K562 (cell line): ENCODE measurements around the gene NTM. TPM values are rescaled to one million over a fixed set of nuclear protein-coding genes. Genes with fewer than 3 reads are reported as not detected.

Source experiments
- ATAC-seq: fragments of 200-7000 bp; cut with Tn5 transposase; 3 replicates; pipeline ENCODE4 v1.9.1; 2020; ENCODE audit warnings: moderate library complexity
- BruUV-seq: library from RNA; stranded (reverse); fragments of 400-500 nt; replicated peaks from 2 replicates; lab custom pipeline; 2021; lab: Mats Ljungman, UMichigan
- CTCF ChIA-PET: fragments of 300-600 bp; formaldehyde crosslinking; extraction: SDS; loops from one replicate; lab custom pipeline; 2021; ENCODE audit warnings: low intra/inter-chr PET ratio; lab: Yijun Ruan, JAX
- POLR2A ChIA-PET: fragments of 300-600, 350-650 bp; sonication (Branson Sonifier 250); formaldehyde crosslinking; extraction: SDS; loops from one replicate; lab custom pipeline; 2021; ENCODE audit warnings: antibody characterized with exemption, inconsistent platforms; lab: Yijun Ruan, JAX
- DNase-seq, 4 experiments: peaks; one replicate each; pipeline versions ENCODE4 v3.0.0 to v3.0.0-alpha.2; 2011 to 2018; ENCODE audit warnings: low spot score in 3 of 4, mixed read lengths in 3 of 4; ENCODE audit errors: extremely low read depth in 1 of 4
- FAIRE-seq: peaks from 2 replicates; lab custom pipeline; 2011; peaks lifted over from hg19 to GRCh38; lab: Jason Lieb, UNC
- H2AFZ ChIP-seq: 2 replicates; pipeline ENCODE4 v1.6.0; 2011; ENCODE audit warnings: low read depth, low read length, control low read depth, inconsistent platforms
- H3K27ac ChIP-seq: fragments of 200-600 bp; 3 replicates; pipeline ENCODE4 v1.8.0; 2011; ENCODE audit warnings: low read depth, mild to moderate bottlenecking, control low read depth, inconsistent platforms, low read length, moderate library complexity, mixed read lengths; ENCODE audit errors: extremely low read depth
- H3K27me3 ChIP-seq, 2 experiments: fragments of 300-600 bp in 1 of 2; 2 replicates in 1 of 2; 3 replicates in 1 of 2; pipeline versions ENCODE4 v1.6.0 to v1.8.0; 2011; ENCODE audit warnings: inconsistent platforms in 2 of 2, low read length in 2 of 2, mild to moderate bottlenecking in 1 of 2, mixed read lengths in 1 of 2, moderate library complexity in 1 of 2; ENCODE audit not compliant: control insufficient read depth in 2 of 2, insufficient read depth in 2 of 2
- H3K36me3 ChIP-seq: fragments of 300-600 bp; 3 replicates; pipeline ENCODE4 v1.8.0; 2011; ENCODE audit warnings: mild to moderate bottlenecking, low read length, inconsistent platforms; ENCODE audit not compliant: control insufficient read depth, insufficient read depth
- H3K4me1 ChIP-seq, 2 experiments: fragments of 200-600 bp in 1 of 2; replicated peaks in 1 of 2; 2 replicates in 1 of 2; 3 replicates in 1 of 2; pipeline versions ENCODE4 v1.5.1 to v1.8.0; 2011; ENCODE audit warnings: inconsistent platforms in 2 of 2, low read length in 2 of 2, mild to moderate bottlenecking in 1 of 2, mixed read lengths in 1 of 2, moderate library complexity in 1 of 2; ENCODE audit not compliant: control insufficient read depth in 2 of 2, insufficient read depth in 2 of 2
- H3K4me2 ChIP-seq: 2 replicates; pipeline ENCODE4 v1.6.1; 2011; ENCODE audit warnings: low read length, control low read depth, inconsistent platforms, mixed read lengths; ENCODE audit not compliant: insufficient read depth
- H3K4me3 ChIP-seq: fragments of 200-600 bp; sonication (generic), shearing (Covaris generic); 2 replicates; pipeline ENCODE4 v1.5.1; 2016; ENCODE audit warnings: control low read depth, inconsistent platforms
- H3K79me2 ChIP-seq: fragments of 200-600 bp; 3 replicates; pipeline ENCODE4 v1.8.0; 2011; ENCODE audit warnings: low read length, inconsistent platforms; ENCODE audit not compliant: control insufficient read depth, insufficient read depth
- H3K9ac ChIP-seq, 2 experiments: 2 replicates each; pipeline versions ENCODE4 v1.6.0 to v1.6.1; 2011; ENCODE audit warnings: low read depth in 2 of 2, low read length in 2 of 2, control low read depth in 1 of 2, inconsistent platforms in 1 of 2, mild to moderate bottlenecking in 1 of 2, mixed read lengths in 1 of 2; ENCODE audit not compliant: insufficient read depth in 1 of 2
- H3K9me1 ChIP-seq: one replicate; pipeline ENCODE4 v1.6.0; 2011; ENCODE audit warnings: inconsistent platforms, mild to moderate bottlenecking, low read length, moderate library complexity; ENCODE audit not compliant: control insufficient read depth, insufficient read depth
- H3K9me3 ChIP-seq: replicated peaks from 2 replicates; pipeline ENCODE4 v1.5.1; 2011; ENCODE audit warnings: low read depth, low read length, inconsistent platforms; ENCODE audit not compliant: control insufficient read depth, insufficient read depth
- H4K20me1 ChIP-seq: replicated peaks from 2 replicates; pipeline ENCODE4 v1.6.1; 2011; ENCODE audit warnings: low read length, inconsistent platforms, mixed read lengths; ENCODE audit not compliant: control insufficient read depth, insufficient read depth
- CXXC5 ChIP-seq: fragments of 250-450 bp; sonication (Bioruptor Pico); IDR thresholded peaks from 2 replicates; pipeline ENCODE4 v1.8.0; 2022; ENCODE audit warnings: inconsistent platforms, mild to moderate bottlenecking, moderate library complexity
- EHMT2 ChIP-seq: fragments of 450-650 bp; IDR thresholded peaks from 2 replicates; pipeline ENCODE4 v1.6.1; 2018; ENCODE audit warnings: antibody characterized with exemption
- IRF2 ChIP-seq: sonication (generic); formaldehyde crosslinking; IDR thresholded peaks from 2 replicates; pipeline ENCODE4 v1.8.1; 2022; ENCODE audit warnings: mild to moderate bottlenecking, missing genetic modification reagents
- KAT8 ChIP-seq: fragments of 450-650 bp; IDR thresholded peaks from 2 replicates; pipeline ENCODE4 v1.6.1; 2016; ENCODE audit warnings: low read depth, mild to moderate bottlenecking
- MCM5 ChIP-seq: fragments of 450-650 bp; IDR thresholded peaks from 2 replicates; pipeline ENCODE4 v1.6.1; 2016; ENCODE audit warnings: low read depth
- PHB2 ChIP-seq: fragments of 450-650 bp; IDR thresholded peaks from 2 replicates; pipeline ENCODE4 v1.6.1; 2017; ENCODE audit warnings: low read depth
- RBBP5 ChIP-seq: fragments of 200-600 bp; sonication (generic); IDR thresholded peaks from 2 replicates; pipeline ENCODE4 v1.6.1; 2012; ENCODE audit warnings: borderline replicate concordance, mild to moderate bottlenecking, low read length, control low read depth, inconsistent platforms; ENCODE audit not compliant: insufficient read depth, poor library complexity, severe bottlenecking
- STAT5A ChIP-seq: IDR thresholded peaks from 2 replicates; pipeline ENCODE4 v1.6.1; 2012; ENCODE audit warnings: low read length, inconsistent platforms, borderline replicate concordance
- TCFL5 ChIP-seq: fragments of 250-450 bp; sonication (Bioruptor Pico); conservative IDR thresholded peaks from 2 replicates; pipeline ENCODE4 v1.6.1; 2021; ENCODE audit warnings: mild to moderate bottlenecking, moderate library complexity, matching md5 sums
- ZNF140 ChIP-seq: fragments of 250-450 bp; sonication (Bioruptor Pico); IDR thresholded peaks from 2 replicates; pipeline ENCODE4 v1.8.0; 2021; ENCODE audit warnings: moderate library complexity, mild to moderate bottlenecking, inconsistent platforms
- ZNF23 ChIP-seq: fragments of 250-450 bp; sonication (Bioruptor Pico); IDR thresholded peaks from 2 replicates; pipeline ENCODE4 v1.4.0; 2020; ENCODE audit warnings: mild to moderate bottlenecking
- ZNF586 ChIP-seq: fragments of 450-650 bp; formaldehyde crosslinking; conservative IDR thresholded peaks from 2 replicates; pipeline ENCODE4 v1.4.0; 2020; ENCODE audit warnings: mild to moderate bottlenecking, moderate library complexity
- ZNF707 ChIP-seq: fragments of 250-450 bp; sonication (Bioruptor Pico); conservative IDR thresholded peaks from 2 replicates; pipeline ENCODE4 v1.8.0; 2022; ENCODE audit warnings: inconsistent platforms, mild to moderate bottlenecking, moderate library complexity
- ZZZ3 ChIP-seq: fragments of 450-650 bp; IDR thresholded peaks from 2 replicates; pipeline ENCODE4 v1.6.1; 2016; ENCODE audit warnings: antibody characterized with exemption, mild to moderate bottlenecking, moderate library complexity
- WGBS: fragments of 100-300 bp; shearing (Covaris generic); methylation state at CpG from one replicate; pipeline ENCODE4 v1.1.6; 2016; ENCODE audit warnings: low coverage, mixed read lengths; ENCODE audit not compliant: insufficient coverage; ENCODE audit errors: missing lambda C conversion rate; 5-methylcytosine and 5-hydroxymethylcytosine counted together
- in situ Hi-C: fragments of 300-500 bp; cut with MboI; formaldehyde crosslinking; loops from 4 replicates; pipeline ENCODE4 v1.15.0; 2018; ENCODE audit warnings: inconsistent platforms, mixed read lengths
- intact Hi-C: fragments of 100-400 bp; cut with micrococcal nuclease; formaldehyde crosslinking; loops from 2 replicates; pipeline ENCODE4 v1.14.2; 2022
- polyA plus RNA-seq, 8 experiments: library from polyadenylated mRNA; depleted of rRNA in 4 of 8; stranded (reverse) in 5 of 8; unstranded in 3 of 8; fragments of >200 nt; fragmentation: Nextera tagmentation in 2 of 8; fragmentation: Illumina TruSeq in 1 of 8; extraction: Ambion mirVana in 2 of 8; extraction: Trizol in 1 of 8; gene quantifications; 2 replicates each; pipeline versions ENCODE4 v1.2.1 to v1.2.3, GENCODE V29; 2011 to 2014; ENCODE audit warnings: inconsistent platforms in 1 of 8, missing spikeins in 1 of 8
- total RNA-seq, 7 experiments: library from RNA; depleted of rRNA in 6 of 7; stranded (reverse); fragments of >200 nt in 6 of 7; fragmentation: Illumina TruSeq in 2 of 7; extraction: Trizol in 2 of 7; gene quantifications; 2 replicates each; pipeline versions ENCODE4 v1.2.1 to v1.2.3, GENCODE V29; 2011 to 2021; ENCODE audit warnings: low replicate concordance in 1 of 7
- TF ChIP-seq, protein P1 (sequence below): fragments of 150-350 bp; conservative IDR thresholded peaks from 2 replicates; pipeline ENCODE4 v1.6.1; 2014; ENCODE audit warnings: low read length

Gene NTM
- total and polyA plus RNA-seq, 9 of the 15 experiments (the other 6 are each of a cell fraction or from before 2014, with no cell fraction given), result not detected

DNA sequence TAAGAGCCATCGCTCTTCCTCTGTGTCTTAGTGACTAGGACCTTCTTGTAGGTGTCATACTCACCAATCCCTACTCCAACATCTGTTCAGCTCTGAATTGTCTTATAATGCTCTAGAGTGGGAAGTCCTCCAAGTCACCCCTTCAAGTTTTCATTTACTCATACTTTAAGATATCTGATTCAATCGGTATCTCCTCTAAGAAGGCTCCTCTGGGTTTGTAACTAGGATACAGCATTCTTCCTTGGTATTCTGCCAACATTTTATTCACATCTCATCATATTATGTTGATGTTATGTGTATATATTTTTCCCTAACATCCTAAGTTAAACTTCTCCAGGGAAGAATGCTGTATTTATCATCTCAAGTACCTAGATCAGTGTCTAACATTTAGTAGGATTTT is 662.1 kb downstream of the NTM start:
- no peak overlapping the region for H3K27ac ChIP-seq
- no peak overlapping the region for H3K4me3 ChIP-seq
- no peaks in the 10 kb centered on the region for H3K4me1 ChIP-seq
- no peak overlapping the region for H2AFZ ChIP-seq
- no peaks in the 10 kb centered on the region for H3K9me1 ChIP-seq
- H3K4me2 ChIP-seq, result no peak overlapping the region
- no peaks in the 10 kb centered on the region for H3K36me3 ChIP-seq
- in situ Hi-C loops, result no loop called here
- WGBS, result 0% methylated on average over 2 of the region's 2 CpGs
- H3K9ac ChIP-seq, result no peak overlapping the region
- intact Hi-C loops, result no loop called here
- FAIRE-seq, result no peak
- DNase-seq, result no peak
- TF ChIP-seq TCFL5 (no peak), PHB2 (no peak), ZNF586 (CRISPR knock-in tag) (no peak), MCM5 (no peak), ZNF23 (CRISPR knock-in tag) (no peak), CXXC5 (CRISPR knock-in tag) (no peak), ZNF707 (CRISPR knock-in tag) (no peak), RBBP5 (no peak), ZNF140 (CRISPR knock-in tag) (no peak), ZZZ3 (no peak), IRF2 (CRISPR knock-in tag) (no peak), EHMT2 (no peak), KAT8 (no peak), STAT5A (no peak)
- TF ChIP-seq, protein P1, sequence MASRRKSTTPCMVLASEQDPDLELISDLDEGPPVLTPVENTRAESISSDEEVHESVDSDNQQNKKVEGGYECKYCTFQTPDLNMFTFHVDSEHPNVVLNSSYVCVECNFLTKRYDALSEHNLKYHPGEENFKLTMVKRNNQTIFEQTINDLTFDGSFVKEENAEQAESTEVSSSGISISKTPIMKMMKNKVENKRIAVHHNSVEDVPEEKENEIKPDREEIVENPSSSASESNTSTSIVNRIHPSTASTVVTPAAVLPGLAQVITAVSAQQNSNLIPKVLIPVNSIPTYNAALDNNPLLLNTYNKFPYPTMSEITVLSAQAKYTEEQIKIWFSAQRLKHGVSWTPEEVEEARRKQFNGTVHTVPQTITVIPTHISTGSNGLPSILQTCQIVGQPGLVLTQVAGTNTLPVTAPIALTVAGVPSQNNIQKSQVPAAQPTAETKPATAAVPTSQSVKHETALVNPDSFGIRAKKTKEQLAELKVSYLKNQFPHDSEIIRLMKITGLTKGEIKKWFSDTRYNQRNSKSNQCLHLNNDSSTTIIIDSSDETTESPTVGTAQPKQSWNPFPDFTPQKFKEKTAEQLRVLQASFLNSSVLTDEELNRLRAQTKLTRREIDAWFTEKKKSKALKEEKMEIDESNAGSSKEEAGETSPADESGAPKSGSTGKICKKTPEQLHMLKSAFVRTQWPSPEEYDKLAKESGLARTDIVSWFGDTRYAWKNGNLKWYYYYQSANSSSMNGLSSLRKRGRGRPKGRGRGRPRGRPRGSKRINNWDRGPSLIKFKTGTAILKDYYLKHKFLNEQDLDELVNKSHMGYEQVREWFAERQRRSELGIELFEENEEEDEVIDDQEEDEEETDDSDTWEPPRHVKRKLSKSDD, result no peak
- H3K27me3 ChIP-seq, result no peaks in the 10 kb centered on the region
- ATAC-seq, result no peak
- H3K79me2 ChIP-seq, result no peaks in the 10 kb centered on the region
- POLR2A ChIA-PET, result no interaction called here
- no peaks in the 10 kb centered on the region; the same call in none of the 2 replicates for H3K9me3 ChIP-seq
- no peaks in the 10 kb centered on the region for H4K20me1 ChIP-seq
- no TSS peak for BruUV-seq
- CTCF ChIA-PET, result no interaction called here
